Neural crest cell (in vitro differentiated cells): Measurements from ENCODE around the gene ATXN7. TPM values are rescaled to one million over a fixed set of nuclear protein-coding genes. Genes with fewer than 3 reads are reported as not detected.

ENCODE experiments used
- DNase-seq: peaks from one replicate; pipeline ENCODE4 v3.0.0; 2021; ENCODE audit warnings: low read depth, mixed read lengths, low spot score
- H3K27ac Mint-ChIP-seq: one replicate; pipeline ENCODE4 v1.8.0; 2021; ENCODE audit warnings: mild to moderate bottlenecking, mixed read lengths; ENCODE audit not compliant: unreplicated experiment
- H3K27me3 Mint-ChIP-seq: 2 replicates; pipeline ENCODE4 v1.8.0; 2021; ENCODE audit warnings: low read depth, mild to moderate bottlenecking, mixed read lengths
- H3K36me3 Mint-ChIP-seq: 2 replicates; pipeline ENCODE4 v1.8.0; 2021; ENCODE audit warnings: low read depth, mild to moderate bottlenecking, mixed read lengths
- H3K4me1 Mint-ChIP-seq: 2 replicates; pipeline ENCODE4 v1.8.0; 2021; ENCODE audit warnings: mixed read lengths
- H3K4me3 Mint-ChIP-seq: one replicate; pipeline ENCODE4 v1.8.0; 2021; ENCODE audit warnings: mild to moderate bottlenecking, mixed read lengths
- H3K9me3 Mint-ChIP-seq: 2 replicates; pipeline ENCODE4 v1.8.0; 2021; ENCODE audit warnings: mixed read lengths
- CTCF ChIP-seq: fragments of 200-600 bp; sonication (generic); conservative IDR thresholded peaks from 2 replicates; pipeline ENCODE4 v1.5.0; 2021; ENCODE audit warnings: antibody characterized with exemption, mild to moderate bottlenecking
- total RNA-seq: library from RNA; stranded (reverse); gene quantifications from 2 replicates; pipeline ENCODE4 v1.2.1, GENCODE V29; 2021

Gene ATXN7
- total RNA-seq, 1 donor from 2014 or later = 21.7 TPM

- H3K36me3 Mint-ChIP-seq = peaks cover 18% of the 10 kb centered on the region
- no peak overlapping the region for H3K27ac Mint-ChIP-seq
- TF ChIP-seq CTCF = no peak
- H3K9me3 Mint-ChIP-seq = no peaks in the 10 kb centered on the region
- no peaks in the 10 kb centered on the region for H3K27me3 Mint-ChIP-seq
- H3K4me3 Mint-ChIP-seq = no peak overlapping the region
- DNase-seq = no peak
- H3K4me1 Mint-ChIP-seq = peaks cover 20% of the 10 kb centered on the region
These were observed 125.3 kb downstream of the ATXN7 start for GRCh38 chr3:63988943-63989342.

GRCh38 chr3:63990204-63990603 is 126.5 kb downstream of the ATXN7 start:
- DNase-seq = no peak
- Mint-ChIP-seq H3K4me1 (peaks cover 20% of the 10 kb centered on the region), H3K4me3 (no peak overlapping the region), H3K36me3 (peaks cover 16% of the 10 kb centered on the region), H3K9me3 (no peaks in the 10 kb centered on the region), H3K27me3 (no peaks in the 10 kb centered on the region), H3K27ac (peak overlapping the region; percentile 69)
- no peak for TF ChIP-seq CTCF

GRCh38 chr3:63990733-63991132 is 127.1 kb downstream of the ATXN7 start:
- Mint-ChIP-seq H3K4me1 (peaks cover 16% of the 10 kb centered on the region), H3K27ac (peak overlapping the region; percentile 68), H3K27me3 (no peaks in the 10 kb centered on the region), H3K9me3 (no peaks in the 10 kb centered on the region), H3K4me3 (no peak overlapping the region), H3K36me3 (peaks cover 13% of the 10 kb centered on the region)
- no peak for DNase-seq
- no peak for TF ChIP-seq CTCF

GRCh38 chr3:63991666-63992065 is 128.0 kb downstream of the ATXN7 start:
- no peak overlapping the region for H3K4me3 Mint-ChIP-seq
- H3K27ac Mint-ChIP-seq = peak overlapping the region; percentile 58
- TF ChIP-seq CTCF = no peak
- no peaks in the 10 kb centered on the region for H3K9me3 Mint-ChIP-seq
- peaks cover 16% of the 10 kb centered on the region for H3K4me1 Mint-ChIP-seq
- DNase-seq = no peak
- H3K36me3 Mint-ChIP-seq = peaks cover 19% of the 10 kb centered on the region
- H3K27me3 Mint-ChIP-seq = no peaks in the 10 kb centered on the region

GRCh38 chr3:63992516-63993209 is 129.0 kb downstream of the ATXN7 start:
- H3K4me3 Mint-ChIP-seq = no peak overlapping the region

More at GRCh38 chr3:63992516-63993209, 129.0 kb downstream of the ATXN7 start:
- DNase-seq = no peak
- TF ChIP-seq CTCF = no peak
- Mint-ChIP-seq H3K36me3 (peaks cover 21% of the 10 kb centered on the region), H3K4me1 (peaks cover 16% of the 10 kb centered on the region), H3K9me3 (no peaks in the 10 kb centered on the region), H3K27me3 (no peaks in the 10 kb centered on the region), H3K27ac (peak overlapping the region; percentile 8)
